Measurements from ENCODE around the gene CACNA1G. TPM values are rescaled to one million over a fixed set of nuclear protein-coding genes. Genes with fewer than 3 reads are reported as not detected.
A peak's percentile ranks its signal among the peaks of the same experiment; 100 is the strongest.

CACNA1G gene
- total RNA-seq, 1 donor from 2014 or later: not detected

GRCh38 chr17:50635982-50636803 lies 75.7 kb downstream of the CACNA1G start:
- no peaks in the 10 kb centered on the region for H3K9me3 ChIP-seq
- H3K36me3 ChIP-seq: no peaks in the 10 kb centered on the region
- DNase-seq: no peak
- no peak for ATAC-seq
- H3K4me1 ChIP-seq: peaks cover 42% of the 10 kb centered on the region
- intact Hi-C loops (cut with DNase I): no loop called here
- H3K27ac ChIP-seq: no peak overlapping the region
- H3K4me3 ChIP-seq: peak overlapping the region; percentile 60
- no peak for TF ChIP-seq CTCF (IDR thresholded peaks at IDR 0.05)
- H3K27me3 ChIP-seq: no peaks in the 10 kb centered on the region

- Histone ChIP-seq H3K27me3 (no peaks in the 10 kb centered on the region), H3K4me3 (no peak overlapping the region), H3K36me3 (no peaks in the 10 kb centered on the region), H3K27ac (no peak overlapping the region), H3K9me3 (no peaks in the 10 kb centered on the region), H3K4me1 (peaks cover 46% of the 10 kb centered on the region)
- intact Hi-C loops (cut with DNase I): no loop called here
- DNase-seq (no peak), ATAC-seq (no peak)
- no peak for TF ChIP-seq CTCF (IDR thresholded peaks at IDR 0.05)
Measured at GRCh38 chr17:50636804-50637195, 76.3 kb downstream of the CACNA1G start.

GRCh38 chr17:50637829-50638605 lies 77.5 kb downstream of the CACNA1G start:
- TF ChIP-seq CTCF (IDR thresholded peaks at IDR 0.05): no peak
- Histone ChIP-seq H3K36me3 (no peaks in the 10 kb centered on the region), H3K9me3 (no peaks in the 10 kb centered on the region), H3K27ac (no peak overlapping the region), H3K4me1 (peaks cover 46% of the 10 kb centered on the region), H3K27me3 (no peaks in the 10 kb centered on the region), H3K4me3 (no peak overlapping the region)
- ATAC-seq (no peak), DNase-seq (no peak)
- intact Hi-C loops (cut with DNase I): no loop called here

GRCh38 chr17:50638606-50638965 lies 78.1 kb downstream of the CACNA1G start:
- no peak for ATAC-seq
- H3K4me3 ChIP-seq: no peak overlapping the region
- no peak for TF ChIP-seq CTCF (IDR thresholded peaks at IDR 0.05)
- no peaks in the 10 kb centered on the region for H3K9me3 ChIP-seq
- peaks cover 46% of the 10 kb centered on the region for H3K4me1 ChIP-seq
- intact Hi-C loops (cut with DNase I): no loop called here
- DNase-seq: no peak
- H3K27ac ChIP-seq: no peak overlapping the region
- no peaks in the 10 kb centered on the region for H3K27me3 ChIP-seq
- H3K36me3 ChIP-seq: no peaks in the 10 kb centered on the region

- Histone ChIP-seq H3K4me3 (no peak overlapping the region), H3K27me3 (no peaks in the 10 kb centered on the region), H3K36me3 (no peaks in the 10 kb centered on the region), H3K9me3 (no peaks in the 10 kb centered on the region), H3K4me1 (peaks cover 46% of the 10 kb centered on the region), H3K27ac (peak overlapping the region; percentile 27)
- ATAC-seq: peak; percentile 80
- peak; percentile 93 for DNase-seq
- TF ChIP-seq CTCF (IDR thresholded peaks at IDR 0.05): no peak
- intact Hi-C loops (cut with DNase I): no loop called here
Measured at GRCh38 chr17:50638966-50639713, 78.6 kb downstream of the CACNA1G start.

All from upper lobe of right lung (tissue), 1 donor.